ENCODE data around the gene B4GALT2.

B4GALT2 gene

GRCh38 chr1:44020464-44020863, 41.5 kb downstream of the B4GALT2 start:
- Histone ChIP-seq H3K18ac (ENCODE audit: low read length) (no peak overlapping the region), H3K56ac (ENCODE audit: low read length) (no peak overlapping the region), H2AK5ac (ENCODE audit: low read length) (no peak overlapping the region), H2BK5ac (ENCODE audit: low read length) (no peak overlapping the region), H3K4ac (ENCODE audit: low read depth, low read length) (no peak overlapping the region), H3K4me2 (ENCODE audit: low read length) (no peak overlapping the region), H3K23ac (ENCODE audit: low read length) (no peak overlapping the region), H3K4me3 (ENCODE audit: low read length) (no peak overlapping the region), H4K5ac (ENCODE audit: low read length) (no peak overlapping the region), H2BK120ac (ENCODE audit: low read depth, low read length) (no peak overlapping the region), H3K9ac (ENCODE audit: low read length) (no peak overlapping the region), H3K79me2 (ENCODE audit: control insufficient read depth, insufficient read depth, low read length) (no peaks in the 10 kb centered on the region), H3K27me3 (ENCODE audit: insufficient read depth, low read length, poor library complexity) (no peaks in the 10 kb centered on the region), H3K4me1 (ENCODE audit: control insufficient read depth, low read depth, low read length) (no peaks in the 10 kb centered on the region), H3K79me1 (ENCODE audit: low read length) (peaks cover 2% of the 10 kb centered on the region), H2BK15ac (replicated peaks; ENCODE audit: low read depth) (no peak overlapping the region), H3K36me3 (ENCODE audit: control insufficient read depth, insufficient read depth, low read length) (no peaks in the 10 kb centered on the region), H4K8ac (ENCODE audit: low read depth, low read length) (no peak overlapping the region), H3K27ac (ENCODE audit: low read depth, low read length) (no peak overlapping the region)
- DNase-seq = no peak
- WGBS (ENCODE audit: extremely low coverage, insufficient coverage, low lambda C conversion rate) = no CpG with 5 or more reads among the region's 6 CpGs

GRCh38 chr1:44021156-44021555, 42.1 kb downstream of the B4GALT2 start:
- no peaks in the 10 kb centered on the region for H3K36me3 ChIP-seq (ENCODE audit: control insufficient read depth, insufficient read depth, low read length)
- H3K23ac ChIP-seq (ENCODE audit: low read length) = no peak overlapping the region
- no peak overlapping the region for H4K5ac ChIP-seq (ENCODE audit: low read length)
- H3K27me3 ChIP-seq (ENCODE audit: insufficient read depth, low read length, poor library complexity) = no peaks in the 10 kb centered on the region
- no peak overlapping the region for H2AK5ac ChIP-seq (ENCODE audit: low read length)
- H3K56ac ChIP-seq (ENCODE audit: low read length) = no peak overlapping the region
- no peak overlapping the region for H2BK5ac ChIP-seq (ENCODE audit: low read length)
- no peak overlapping the region for H3K9ac ChIP-seq (ENCODE audit: low read length)
- WGBS (ENCODE audit: extremely low coverage, insufficient coverage, low lambda C conversion rate) = no CpG with 5 or more reads among the region's 8 CpGs
- no peak for DNase-seq
- no peak overlapping the region for H2BK15ac ChIP-seq (replicated peaks; ENCODE audit: low read depth)
- H4K8ac ChIP-seq (ENCODE audit: low read depth, low read length) = no peak overlapping the region
- H2BK120ac ChIP-seq (ENCODE audit: low read depth, low read length) = no peak overlapping the region
- H3K79me1 ChIP-seq (ENCODE audit: low read length) = peaks cover 2% of the 10 kb centered on the region
- H3K4me3 ChIP-seq (ENCODE audit: low read length) = no peak overlapping the region
- H3K18ac ChIP-seq (ENCODE audit: low read length) = no peak overlapping the region
- H3K4me2 ChIP-seq (ENCODE audit: low read length) = no peak overlapping the region
- H3K79me2 ChIP-seq (ENCODE audit: control insufficient read depth, insufficient read depth, low read length) = no peaks in the 10 kb centered on the region
- H3K4me1 ChIP-seq (ENCODE audit: control insufficient read depth, low read depth, low read length) = peaks cover 2% of the 10 kb centered on the region
- H3K27ac ChIP-seq (ENCODE audit: low read depth, low read length) = no peak overlapping the region
- no peak overlapping the region for H3K4ac ChIP-seq (ENCODE audit: low read depth, low read length)

- Histone ChIP-seq H3K27ac (ENCODE audit: low read depth, low read length) (no peak overlapping the region), H3K4me3 (ENCODE audit: low read length) (no peak overlapping the region), H3K27me3 (ENCODE audit: insufficient read depth, low read length, poor library complexity) (no peaks in the 10 kb centered on the region), H3K4me2 (ENCODE audit: low read length) (no peak overlapping the region), H3K4ac (ENCODE audit: low read depth, low read length) (no peak overlapping the region), H3K36me3 (ENCODE audit: control insufficient read depth, insufficient read depth, low read length) (no peaks in the 10 kb centered on the region), H4K5ac (ENCODE audit: low read length) (no peak overlapping the region), H2BK120ac (ENCODE audit: low read depth, low read length) (no peak overlapping the region), H3K79me2 (ENCODE audit: control insufficient read depth, insufficient read depth, low read length) (peaks cover 2% of the 10 kb centered on the region), H4K8ac (ENCODE audit: low read depth, low read length) (no peak overlapping the region), H2BK5ac (ENCODE audit: low read length) (no peak overlapping the region), H3K79me1 (ENCODE audit: low read length) (peaks cover 4% of the 10 kb centered on the region), H2BK15ac (replicated peaks; ENCODE audit: low read depth) (no peak overlapping the region), H3K23ac (ENCODE audit: low read length) (no peak overlapping the region), H3K18ac (ENCODE audit: low read length) (no peak overlapping the region), H3K56ac (ENCODE audit: low read length) (no peak overlapping the region), H3K9ac (ENCODE audit: low read length) (no peak overlapping the region), H3K4me1 (ENCODE audit: control insufficient read depth, low read depth, low read length) (peaks cover 2% of the 10 kb centered on the region), H2AK5ac (ENCODE audit: low read length) (no peak overlapping the region)
- DNase-seq = no peak
- WGBS (ENCODE audit: extremely low coverage, insufficient coverage, low lambda C conversion rate) = no CpG with 5 or more reads among the region's 10 CpGs
Observed at GRCh38 chr1:44021581-44022321, 42.7 kb downstream of the B4GALT2 start.

- Histone ChIP-seq H3K27me3 (ENCODE audit: insufficient read depth, low read length, poor library complexity) (no peaks in the 10 kb centered on the region), H3K4me2 (ENCODE audit: low read length) (no peak overlapping the region), H2BK5ac (ENCODE audit: low read length) (no peak overlapping the region), H2BK120ac (ENCODE audit: low read depth, low read length) (no peak overlapping the region), H3K9ac (ENCODE audit: low read length) (no peak overlapping the region), H3K23ac (ENCODE audit: low read length) (no peak overlapping the region), H3K4me1 (ENCODE audit: control insufficient read depth, low read depth, low read length) (peaks cover 3% of the 10 kb centered on the region), H4K5ac (ENCODE audit: low read length) (no peak overlapping the region), H2BK15ac (replicated peaks; ENCODE audit: low read depth) (no peak overlapping the region), H3K27ac (ENCODE audit: low read depth, low read length) (no peak overlapping the region), H4K8ac (ENCODE audit: low read depth, low read length) (no peak overlapping the region), H2AK5ac (ENCODE audit: low read length) (no peak overlapping the region), H3K79me1 (ENCODE audit: low read length) (peaks cover 16% of the 10 kb centered on the region), H3K56ac (ENCODE audit: low read length) (no peak overlapping the region), H3K36me3 (ENCODE audit: control insufficient read depth, insufficient read depth, low read length) (no peaks in the 10 kb centered on the region), H3K18ac (ENCODE audit: low read length) (no peak overlapping the region), H3K4me3 (ENCODE audit: low read length) (no peak overlapping the region), H3K4ac (ENCODE audit: low read depth, low read length) (no peak overlapping the region), H3K79me2 (ENCODE audit: control insufficient read depth, insufficient read depth, low read length) (peaks cover 5% of the 10 kb centered on the region)
- no peak for DNase-seq
- no CpG with 5 or more reads among the region's 14 CpGs for WGBS (ENCODE audit: extremely low coverage, insufficient coverage, low lambda C conversion rate)
Observed at GRCh38 chr1:44024031-44024902, 45.3 kb downstream of the B4GALT2 start.

GRCh38 chr1:44024903-44025525, 46.0 kb downstream of the B4GALT2 start:
- H3K9ac ChIP-seq (ENCODE audit: low read length) = no peak overlapping the region
- H4K8ac ChIP-seq (ENCODE audit: low read depth, low read length) = no peak overlapping the region
- H3K23ac ChIP-seq (ENCODE audit: low read length) = no peak overlapping the region
- H3K27me3 ChIP-seq (ENCODE audit: insufficient read depth, low read length, poor library complexity) = no peaks in the 10 kb centered on the region
- peaks cover 16% of the 10 kb centered on the region for H3K79me1 ChIP-seq (ENCODE audit: low read length)
- H3K79me2 ChIP-seq (ENCODE audit: control insufficient read depth, insufficient read depth, low read length) = peaks cover 5% of the 10 kb centered on the region
- no peak overlapping the region for H3K56ac ChIP-seq (ENCODE audit: low read length)
- H2BK5ac ChIP-seq (ENCODE audit: low read length) = no peak overlapping the region
- H3K18ac ChIP-seq (ENCODE audit: low read length) = no peak overlapping the region
- H3K4me1 ChIP-seq (ENCODE audit: control insufficient read depth, low read depth, low read length) = peaks cover 5% of the 10 kb centered on the region
- no peak overlapping the region for H2BK15ac ChIP-seq (replicated peaks; ENCODE audit: low read depth)
- H3K4me2 ChIP-seq (ENCODE audit: low read length) = no peak overlapping the region
- no peaks in the 10 kb centered on the region for H3K36me3 ChIP-seq (ENCODE audit: control insufficient read depth, insufficient read depth, low read length)
- H3K4me3 ChIP-seq (ENCODE audit: low read length) = no peak overlapping the region
- H2AK5ac ChIP-seq (ENCODE audit: low read length) = no peak overlapping the region
- H4K5ac ChIP-seq (ENCODE audit: low read length) = no peak overlapping the region
- H2BK120ac ChIP-seq (ENCODE audit: low read depth, low read length) = no peak overlapping the region
- H3K27ac ChIP-seq (ENCODE audit: low read depth, low read length) = no peak overlapping the region
- no peak for DNase-seq
- no CpG with 5 or more reads among the region's 13 CpGs for WGBS (ENCODE audit: extremely low coverage, insufficient coverage, low lambda C conversion rate)
- H3K4ac ChIP-seq (ENCODE audit: low read depth, low read length) = no peak overlapping the region
